ENCODE measurements around the gene PKP2.
"Not testable (repeated sequence)": the region's sequence is repeated elsewhere in the genome, so short reads cannot be mapped to it uniquely, and the experiment has no call there.

PKP2 gene

DNA sequence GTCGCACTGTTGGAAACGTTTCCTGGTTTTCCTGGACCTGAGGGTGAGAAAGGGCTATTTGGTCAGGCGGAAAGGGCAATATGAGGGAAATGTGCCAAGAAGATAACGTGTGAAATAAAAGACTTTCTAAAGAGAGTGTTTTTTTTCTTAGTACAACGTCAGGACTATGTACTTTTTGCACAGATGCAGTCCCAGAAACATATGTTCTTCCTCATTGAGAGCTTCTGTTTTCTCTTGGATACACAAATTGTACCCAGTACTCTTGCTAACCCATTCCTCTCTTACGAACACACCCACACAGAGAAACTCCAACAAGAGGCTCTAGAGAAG lies 669 bp upstream of the PKP2 start:
- TF ChIP-seq, protein P1, sequence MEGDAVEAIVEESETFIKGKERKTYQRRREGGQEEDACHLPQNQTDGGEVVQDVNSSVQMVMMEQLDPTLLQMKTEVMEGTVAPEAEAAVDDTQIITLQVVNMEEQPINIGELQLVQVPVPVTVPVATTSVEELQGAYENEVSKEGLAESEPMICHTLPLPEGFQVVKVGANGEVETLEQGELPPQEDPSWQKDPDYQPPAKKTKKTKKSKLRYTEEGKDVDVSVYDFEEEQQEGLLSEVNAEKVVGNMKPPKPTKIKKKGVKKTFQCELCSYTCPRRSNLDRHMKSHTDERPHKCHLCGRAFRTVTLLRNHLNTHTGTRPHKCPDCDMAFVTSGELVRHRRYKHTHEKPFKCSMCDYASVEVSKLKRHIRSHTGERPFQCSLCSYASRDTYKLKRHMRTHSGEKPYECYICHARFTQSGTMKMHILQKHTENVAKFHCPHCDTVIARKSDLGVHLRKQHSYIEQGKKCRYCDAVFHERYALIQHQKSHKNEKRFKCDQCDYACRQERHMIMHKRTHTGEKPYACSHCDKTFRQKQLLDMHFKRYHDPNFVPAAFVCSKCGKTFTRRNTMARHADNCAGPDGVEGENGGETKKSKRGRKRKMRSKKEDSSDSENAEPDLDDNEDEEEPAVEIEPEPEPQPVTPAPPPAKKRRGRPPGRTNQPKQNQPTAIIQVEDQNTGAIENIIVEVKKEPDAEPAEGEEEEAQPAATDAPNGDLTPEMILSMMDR (IDR thresholded peaks at IDR 0.05; ENCODE audit: borderline replicate concordance, control extremely low read depth, extremely low read depth, insufficient read depth, missing control alignments) = no peak
- no peak for DNase-seq (ENCODE audit: low spot score)
- in situ Hi-C loops (cut with MboI; ENCODE audit: low sequenced_read_pairs, unreplicated experiment) = no loop called here

DNA sequence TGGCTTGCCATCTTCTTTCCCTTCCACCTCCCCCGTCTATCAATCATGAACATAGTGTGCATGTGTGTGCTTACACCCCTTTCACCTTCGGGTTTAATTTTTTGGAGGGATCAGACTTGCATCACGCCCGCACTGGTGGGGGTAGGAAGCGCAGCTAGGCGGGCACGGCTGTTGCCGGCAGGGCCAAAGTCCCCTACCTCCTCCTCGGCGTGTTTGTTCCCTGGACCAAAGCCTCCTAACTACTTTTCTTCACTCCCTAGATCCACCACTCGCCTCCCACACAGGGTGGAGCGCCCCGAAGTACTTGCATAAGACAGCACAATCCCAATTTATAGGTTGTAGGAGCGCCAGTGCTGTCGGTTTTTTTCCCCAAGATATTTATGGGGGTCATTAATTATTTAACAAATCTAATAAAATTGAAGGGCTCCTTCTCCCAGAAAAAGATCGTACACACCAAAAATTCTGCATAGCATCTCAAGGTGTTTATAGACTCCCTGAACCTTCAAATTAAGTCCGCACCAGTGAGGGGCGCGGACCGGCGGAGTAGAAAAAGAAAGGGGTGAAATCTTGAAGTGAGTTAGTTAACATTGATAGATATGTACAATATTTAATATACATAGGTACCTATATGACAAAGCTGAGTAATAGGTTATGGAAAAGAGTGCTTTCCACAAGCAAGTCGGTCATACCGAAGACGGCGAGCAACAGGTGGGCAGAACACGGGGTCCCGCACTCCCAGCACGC lies 717 bp downstream of the PKP2 start:
- in situ Hi-C loops (cut with MboI; ENCODE audit: low sequenced_read_pairs, unreplicated experiment) = no loop called here
- TF ChIP-seq, protein P1 (IDR thresholded peaks at IDR 0.05; ENCODE audit: borderline replicate concordance, control extremely low read depth, extremely low read depth, insufficient read depth, missing control alignments) = no peak
- no peak for DNase-seq (ENCODE audit: low spot score)

DNA sequence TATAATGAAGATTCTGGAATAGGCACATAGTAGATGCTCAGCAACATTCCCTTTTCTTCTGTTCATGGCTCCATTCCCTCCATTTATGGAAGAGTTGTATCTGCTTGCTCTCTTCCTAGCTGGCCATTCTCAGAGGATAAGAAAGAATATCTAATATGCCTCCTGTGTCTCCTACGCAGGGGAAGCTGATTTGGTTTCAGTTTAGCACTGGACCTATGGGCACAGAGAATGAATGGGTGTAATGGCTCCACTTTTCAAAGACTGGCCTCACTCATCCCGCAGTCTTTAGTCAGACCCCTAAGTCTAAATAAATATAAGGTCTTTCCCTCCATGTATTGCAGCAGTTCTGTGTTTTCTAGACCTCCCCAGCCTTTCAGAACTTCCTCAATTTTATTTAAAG lies 2.0 kb downstream of the PKP2 start:
- TF ChIP-seq, protein P1 (IDR thresholded peaks at IDR 0.05; ENCODE audit: borderline replicate concordance, control extremely low read depth, extremely low read depth, insufficient read depth, missing control alignments) = no peak
- DNase-seq (ENCODE audit: low spot score) = no peak
- in situ Hi-C loops (cut with MboI; ENCODE audit: low sequenced_read_pairs, unreplicated experiment) = no loop called here

DNA sequence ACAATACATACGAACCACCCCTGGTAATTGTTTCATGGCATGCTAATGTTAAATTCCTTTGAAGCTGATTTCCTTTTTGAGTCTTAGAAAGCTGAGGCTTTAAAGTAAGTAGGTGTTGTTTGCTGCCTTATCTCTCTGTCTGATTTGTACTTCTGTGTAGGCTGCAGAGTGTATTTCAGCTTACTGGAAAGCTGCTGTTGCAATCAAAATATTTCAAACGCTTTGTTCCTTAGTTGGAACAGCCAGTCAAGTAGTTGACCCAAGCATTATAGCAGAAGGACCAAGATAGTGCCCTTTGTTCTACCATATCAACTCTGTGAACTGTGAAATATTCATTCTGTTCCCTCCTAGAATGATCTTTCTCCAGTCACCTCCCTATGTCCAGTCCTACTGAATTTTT lies 3.1 kb downstream of the PKP2 start:
- TF ChIP-seq, protein P1 (IDR thresholded peaks at IDR 0.05; ENCODE audit: borderline replicate concordance, control extremely low read depth, extremely low read depth, insufficient read depth, missing control alignments) = no peak
- DNase-seq (ENCODE audit: low spot score) = no peak
- in situ Hi-C loops (cut with MboI; ENCODE audit: low sequenced_read_pairs, unreplicated experiment) = no loop called here

DNA sequence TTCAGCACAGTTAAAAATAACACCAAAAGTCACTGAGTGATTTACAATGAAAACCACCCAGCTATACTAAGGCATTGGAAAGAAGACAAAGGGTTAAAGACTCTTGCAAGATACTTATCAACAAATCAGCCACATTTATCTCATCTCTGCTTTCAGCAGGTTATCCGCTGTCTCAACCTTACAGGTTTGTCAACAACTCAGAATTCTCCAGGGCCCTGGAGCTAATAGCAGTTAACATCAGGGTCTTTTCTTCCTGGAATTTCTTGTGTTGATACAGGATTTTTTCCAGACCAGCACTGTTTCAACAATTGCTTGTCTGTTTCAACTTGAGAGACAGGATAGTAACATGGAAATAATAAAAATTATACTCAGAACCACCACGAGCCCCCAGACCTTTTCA lies 3.5 kb downstream of the PKP2 start:
- DNase-seq (ENCODE audit: low spot score) = no peak
- TF ChIP-seq, protein P1 (IDR thresholded peaks at IDR 0.05; ENCODE audit: borderline replicate concordance, control extremely low read depth, extremely low read depth, insufficient read depth, missing control alignments) = no peak
- in situ Hi-C loops (cut with MboI; ENCODE audit: low sequenced_read_pairs, unreplicated experiment) = no loop called here

DNA sequence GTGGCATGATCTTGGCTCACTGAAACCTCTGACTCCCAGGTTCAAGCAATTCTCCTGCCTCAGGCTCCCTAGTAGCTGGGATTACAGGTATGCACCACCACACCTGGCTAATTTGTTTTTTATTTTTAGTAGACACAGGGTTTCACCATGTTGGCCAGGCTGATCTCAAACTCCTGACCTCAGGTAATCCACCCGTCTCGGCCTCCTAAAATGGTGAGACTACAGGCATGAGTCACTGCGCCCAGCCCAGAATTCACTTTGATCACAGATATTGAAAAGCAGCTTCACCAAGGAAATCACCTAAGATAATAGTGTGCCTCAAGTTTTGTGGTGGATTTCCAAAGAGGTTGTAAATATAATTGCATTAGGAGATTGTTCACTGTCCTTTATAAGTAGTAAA lies 4.2 kb downstream of the PKP2 start:
- DNase-seq (ENCODE audit: low spot score); in situ Hi-C loops (cut with MboI; ENCODE audit: low sequenced_read_pairs, unreplicated experiment): not testable (repeated sequence)

DNA sequence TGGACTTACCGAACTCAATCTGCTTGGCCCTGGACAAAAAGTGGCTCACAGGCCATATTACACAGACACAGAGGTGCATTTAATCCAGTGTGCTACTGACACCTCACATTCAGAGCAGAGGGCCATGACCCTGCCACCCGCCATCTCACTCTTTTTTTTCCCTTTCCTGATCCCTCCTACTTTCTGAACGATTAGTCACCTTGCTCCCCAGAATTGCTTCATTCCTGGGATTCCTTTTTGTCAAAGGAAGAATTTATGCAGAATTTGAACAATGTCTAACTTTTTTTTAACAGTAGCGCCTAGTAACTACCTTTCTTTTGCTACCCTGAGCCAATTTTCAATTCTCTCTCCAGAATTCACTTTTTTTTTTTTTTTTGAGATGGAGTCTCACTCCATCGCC lies 4.6 kb downstream of the PKP2 start:
- DNase-seq (ENCODE audit: low spot score) = no peak
- TF ChIP-seq, protein P1 (IDR thresholded peaks at IDR 0.05; ENCODE audit: borderline replicate concordance, control extremely low read depth, extremely low read depth, insufficient read depth, missing control alignments) = no peak
- in situ Hi-C loops (cut with MboI; ENCODE audit: low sequenced_read_pairs, unreplicated experiment) = no loop called here
